GM12875 (cell line): Measurements from ENCODE around the gene IBTK.

ENCODE experiments used
- H3K4me3 ChIP-seq: one replicate; pipeline ENCODE4 v1.5.1; 2011; ENCODE audit warnings: low read depth, low read length, control low read depth
- CTCF ChIP-seq: IDR thresholded peaks from 2 replicates; pipeline ENCODE4 v1.5.1; 2011; ENCODE audit warnings: low read depth, mild to moderate bottlenecking, control low read depth, inconsistent platforms, low read length, moderate library complexity, borderline replicate concordance; ENCODE audit not compliant: insufficient read depth

Gene IBTK

GRCh38 chr6:82123632-82124031 is 123.9 kb downstream of the IBTK start:
- H3K4me3 ChIP-seq: no peak overlapping the region
- no peak for TF ChIP-seq CTCF
